Medulla oblongata (tissue), 1 donor: ENCODE measurements around the gene MEIKIN.

Experiments used
- DNase-seq: peaks from one replicate; pipeline ENCODE4 v3.0.0-alpha.2; 2015; ENCODE audit errors: extremely low spot score

Gene MEIKIN

GRCh38 chr5:131769961-131770360 is 175.5 kb downstream of the MEIKIN start:
- no peak for DNase-seq

GRCh38 chr5:131769336-131769735 is 176.1 kb downstream of the MEIKIN start:
- DNase-seq, result no peak

GRCh38 chr5:131767891-131768290 is 177.6 kb downstream of the MEIKIN start:
- no peak for DNase-seq

- no peak for DNase-seq
These were observed 178.8 kb downstream of the MEIKIN start for GRCh38 chr5:131766689-131767088.

GRCh38 chr5:131765261-131765660 is 180.2 kb downstream of the MEIKIN start:
- DNase-seq, result no peak

GRCh38 chr5:131763968-131764367 is 181.5 kb downstream of the MEIKIN start:
- DNase-seq, result no peak

GRCh38 chr5:131760793-131761192 is 184.7 kb downstream of the MEIKIN start:
- DNase-seq, result no peak

GRCh38 chr5:131759704-131760103 is 185.8 kb downstream of the MEIKIN start:
- DNase-seq, result no peak

GRCh38 chr5:131758520-131758900 is 187.0 kb downstream of the MEIKIN start:
- no peak for DNase-seq

GRCh38 chr5:131757830-131758519 is 187.5 kb downstream of the MEIKIN start:
- DNase-seq, result no peak
